Stimulated activated CD4-positive, alpha-beta T cell treated with anti-CD3 and anti-CD28 coated beads, Interleukin-12 subunit alpha, Interleukin-12 subunit beta, amount 100 ng/mL, for 48 hours (primary cell): Measurements from ENCODE around the gene EXOC3L1.

Source experiments
- DNase-seq, 3 donors: peaks; one replicate each; pipeline ENCODE4 v3.0.0-alpha.2; 2020; ENCODE audit warnings: low read depth in 2 of 3, low spot score in 1 of 3

Gene EXOC3L1

DNA sequence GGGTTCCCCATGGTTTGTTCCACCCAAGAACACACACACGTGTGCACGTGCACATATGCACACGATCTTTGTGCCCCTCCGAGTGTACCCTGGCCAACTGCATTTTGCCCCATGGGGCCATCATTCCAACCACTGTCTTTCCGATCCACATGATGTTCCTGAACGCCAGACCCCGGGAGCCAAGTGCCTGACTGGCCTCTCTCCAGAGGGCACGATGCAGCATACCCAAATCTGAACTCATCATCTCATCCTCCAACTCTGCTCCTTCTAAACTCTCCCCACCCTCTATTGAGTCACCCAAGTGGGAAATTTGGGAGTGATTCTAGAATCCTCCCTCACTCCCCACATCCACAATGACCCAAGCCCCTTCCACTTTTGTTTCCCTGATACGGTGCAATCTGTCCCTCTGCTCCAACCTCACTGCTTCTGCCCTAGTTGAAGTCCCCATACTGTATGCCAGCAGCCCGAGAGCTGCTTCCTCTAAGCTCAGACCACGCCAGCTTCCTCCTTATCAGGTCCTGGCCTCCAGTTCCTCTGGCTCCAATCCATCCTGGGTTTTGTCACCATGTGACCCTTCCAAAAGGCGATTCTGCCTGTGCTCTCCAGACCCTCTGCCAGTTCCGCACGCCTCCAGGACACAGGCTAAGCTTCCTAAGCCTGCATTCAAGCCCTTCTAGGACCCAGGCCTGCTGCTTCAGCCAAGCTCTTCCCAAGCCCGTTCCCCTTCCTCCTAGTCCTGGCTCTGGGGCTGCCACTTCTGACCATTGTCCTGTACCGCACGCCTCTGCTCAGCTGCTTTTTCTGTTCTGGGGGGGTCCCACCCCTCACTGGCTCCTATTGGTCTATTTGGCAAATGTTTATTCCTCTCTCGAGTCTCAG lies 26.9 kb upstream of the EXOC3L1 start:
- no peak for DNase-seq

DNA sequence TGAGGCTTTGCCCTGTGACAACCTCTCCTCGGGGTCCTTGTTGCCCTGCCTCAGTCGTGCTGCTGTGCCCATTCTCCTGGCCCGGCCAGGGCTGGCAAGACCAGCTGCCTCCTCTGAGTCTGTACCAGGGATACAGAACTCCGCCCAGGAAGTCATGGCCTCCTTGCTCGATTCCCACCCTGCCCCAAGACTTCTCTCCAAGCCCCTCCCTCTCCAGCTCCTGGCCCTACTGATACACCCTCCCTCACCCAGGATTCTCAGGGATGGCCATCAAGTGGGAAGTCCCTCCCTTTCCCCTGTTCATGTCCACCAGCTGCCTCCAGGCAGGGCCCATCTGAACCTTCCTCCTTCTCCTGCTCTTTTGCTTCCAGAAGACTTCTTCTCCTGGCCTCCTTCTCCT lies 25.8 kb upstream of the EXOC3L1 start:
- no peak for DNase-seq

DNA sequence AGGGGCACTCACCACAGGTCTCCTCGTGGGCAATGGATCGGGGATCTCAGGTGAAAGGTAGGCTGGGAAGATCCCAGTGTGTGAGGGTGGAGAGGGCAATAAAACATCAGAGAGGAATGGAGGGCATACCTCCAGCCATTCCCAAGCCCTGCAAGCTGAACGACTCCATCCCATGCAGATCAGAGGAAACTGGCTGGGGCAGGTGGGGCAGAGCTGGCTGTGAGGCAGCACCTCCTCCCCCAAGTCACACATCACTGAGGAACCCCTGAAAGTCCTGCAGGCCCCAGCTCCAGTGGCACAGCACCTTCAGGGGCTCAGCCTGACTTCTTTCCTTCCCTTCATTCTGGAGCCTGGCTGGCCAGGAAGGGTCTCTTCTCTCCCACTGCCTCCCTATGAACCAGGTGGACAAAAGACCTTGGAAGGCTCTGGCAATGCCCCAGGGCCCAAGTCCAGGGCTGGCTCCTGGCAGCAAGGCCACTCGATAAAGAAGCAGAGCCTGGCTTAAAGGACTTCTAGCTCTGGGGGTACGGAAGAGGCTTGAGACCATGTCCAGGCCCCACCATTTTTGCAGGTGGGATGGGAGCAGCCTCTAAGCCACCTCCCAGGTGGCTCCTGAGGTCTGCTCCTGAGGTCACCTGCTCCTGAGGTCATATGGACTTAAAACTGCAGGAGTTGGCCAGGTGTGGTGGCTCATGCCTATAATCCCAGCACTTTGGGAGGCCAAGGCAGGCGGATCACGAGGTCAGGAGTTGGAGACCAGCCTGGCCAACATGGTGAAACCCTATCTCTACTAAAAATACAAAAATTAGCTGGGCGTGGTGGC lies 23.5 kb upstream of the EXOC3L1 start:
- DNase-seq = no peak

DNA sequence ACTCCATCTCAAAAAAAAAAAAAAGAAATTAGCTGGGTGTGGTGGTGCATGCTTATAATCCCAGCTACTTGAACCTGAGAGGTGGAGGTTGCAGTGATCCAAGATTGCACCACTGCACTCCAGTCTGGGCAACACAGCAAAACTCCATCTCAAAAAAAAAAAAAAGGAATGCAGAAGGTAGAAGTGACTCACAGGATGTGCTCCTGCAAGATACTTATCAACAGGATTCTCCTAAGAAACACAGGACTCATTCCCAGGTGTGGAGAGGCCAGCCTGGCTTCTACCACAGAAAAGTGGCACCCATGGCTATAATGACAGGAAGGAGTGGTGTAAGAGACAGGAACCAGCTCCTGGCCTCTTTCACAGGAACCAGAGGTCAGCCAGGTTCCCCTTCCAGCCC lies 22.8 kb upstream of the EXOC3L1 start:
- DNase-seq = no peak

DNA sequence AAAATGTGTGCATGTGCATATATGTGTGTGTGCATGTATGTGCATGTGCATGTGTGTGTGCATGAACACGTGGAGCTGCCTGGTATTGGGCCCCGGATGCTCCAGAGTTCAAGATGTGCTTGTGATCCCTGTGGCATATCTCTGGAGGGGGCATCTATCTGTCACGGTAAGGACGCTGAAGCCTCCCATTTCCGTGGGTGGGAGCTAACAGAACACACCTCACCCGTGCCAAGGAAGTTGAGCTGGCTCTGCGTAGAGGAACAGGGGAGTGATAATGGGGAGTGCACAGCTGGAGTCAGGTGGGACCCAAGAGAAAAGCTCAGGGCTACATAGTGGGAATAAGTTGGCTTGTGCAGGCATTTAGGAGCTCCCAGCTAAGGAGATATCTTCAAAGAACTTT lies 21.7 kb upstream of the EXOC3L1 start:
- DNase-seq = no peak

DNA sequence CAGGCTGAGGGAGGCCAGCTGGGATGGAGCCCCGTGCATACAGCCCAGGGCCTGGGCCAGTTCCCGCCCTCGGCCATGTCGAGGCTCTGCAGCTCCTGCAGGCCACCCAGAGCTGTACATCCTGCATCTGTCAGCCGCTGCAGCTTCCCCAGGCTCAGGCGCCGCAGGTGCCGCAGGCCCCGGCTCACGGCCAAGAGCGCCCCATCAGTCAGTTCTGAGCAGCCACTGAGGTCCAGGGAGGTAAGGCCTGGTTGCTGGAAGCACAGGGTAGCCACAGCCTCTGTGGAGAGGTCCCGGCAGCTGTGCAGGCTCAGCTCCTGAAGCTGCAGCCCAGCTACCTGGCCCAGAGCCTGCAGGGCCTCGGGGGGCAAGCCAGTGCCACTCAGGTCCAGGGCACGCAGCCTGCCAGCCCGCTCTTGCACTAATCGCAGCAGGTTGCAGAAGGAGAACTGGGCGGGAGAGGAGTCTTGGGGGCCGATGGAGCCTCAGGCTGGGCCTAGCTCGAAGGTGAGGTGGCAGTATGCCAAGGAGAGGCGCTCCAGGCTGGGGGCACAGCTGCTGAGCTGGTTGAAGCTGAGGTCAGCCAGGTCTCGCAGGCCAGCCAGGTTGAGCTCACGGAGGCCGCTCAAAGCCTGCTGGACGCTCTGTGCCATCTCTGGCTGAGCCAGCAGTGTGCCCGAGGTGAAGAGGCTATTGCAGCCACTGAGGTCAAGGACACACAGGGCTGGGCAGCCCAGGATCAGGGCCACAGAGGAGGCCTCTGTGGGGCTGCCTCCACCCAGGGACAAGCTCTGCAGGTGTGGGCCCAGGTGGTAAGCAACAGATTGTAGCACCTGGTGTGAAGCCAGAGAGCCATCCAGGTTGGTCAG lies 20.4 kb upstream of the EXOC3L1 start:
- no peak for DNase-seq

DNA sequence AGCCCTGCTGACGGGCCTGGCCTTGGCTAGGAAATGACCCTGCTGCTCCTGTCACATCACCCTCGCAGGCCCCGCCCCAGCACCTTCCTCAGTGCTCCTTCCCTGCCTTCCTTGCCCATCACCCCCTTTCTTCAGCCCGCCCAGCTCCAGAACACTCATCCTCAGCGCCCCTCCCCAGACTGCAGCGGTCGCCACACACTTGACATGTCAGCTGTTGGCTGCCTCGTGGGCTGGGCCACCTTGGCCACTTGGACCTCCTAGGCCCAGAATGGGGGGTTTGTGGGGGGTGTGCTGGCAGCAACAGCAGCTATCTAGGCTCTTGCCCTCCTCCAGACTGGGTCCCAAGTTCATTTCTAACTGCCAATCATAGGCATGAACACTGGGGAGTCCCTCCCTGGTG lies 19.6 kb upstream of the EXOC3L1 start:
- DNase-seq = no peak

DNA sequence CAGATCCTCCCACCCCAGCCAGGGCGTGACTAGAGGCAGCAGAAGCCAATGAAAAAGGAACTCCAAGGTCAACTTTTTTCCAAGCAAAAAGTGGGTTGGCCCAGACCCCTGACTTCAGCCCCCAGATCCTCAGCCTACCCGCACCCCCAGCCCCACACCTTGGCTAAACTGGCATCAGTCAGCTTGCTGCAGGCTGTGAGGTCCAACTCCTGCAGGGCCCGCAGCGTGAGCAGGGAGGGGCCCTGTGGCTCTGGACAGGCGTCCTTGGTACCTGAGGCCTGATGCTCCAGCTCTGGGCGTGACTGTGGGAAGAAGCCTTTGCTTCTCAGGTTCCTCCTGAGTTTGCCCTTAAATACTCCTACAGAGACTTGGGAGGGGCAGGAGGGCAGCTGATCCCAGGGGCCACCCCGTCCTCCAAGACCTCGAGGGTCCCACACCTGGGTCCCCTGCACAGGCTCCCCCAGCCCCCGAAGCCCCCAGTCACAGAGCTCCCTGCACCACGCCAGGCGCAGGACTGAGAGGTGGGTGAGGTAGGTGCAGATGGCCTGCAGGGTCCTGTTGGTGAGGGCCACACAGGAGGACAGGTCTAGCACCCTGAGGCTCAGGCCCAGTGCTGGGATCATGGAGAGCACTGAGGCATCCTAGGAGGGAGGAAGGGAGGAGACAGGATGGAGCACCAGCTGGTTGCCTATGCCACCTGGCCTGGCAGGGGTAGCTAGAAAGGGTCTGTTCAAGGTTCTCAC lies 18.4 kb upstream of the EXOC3L1 start:
- no peak for DNase-seq

DNA sequence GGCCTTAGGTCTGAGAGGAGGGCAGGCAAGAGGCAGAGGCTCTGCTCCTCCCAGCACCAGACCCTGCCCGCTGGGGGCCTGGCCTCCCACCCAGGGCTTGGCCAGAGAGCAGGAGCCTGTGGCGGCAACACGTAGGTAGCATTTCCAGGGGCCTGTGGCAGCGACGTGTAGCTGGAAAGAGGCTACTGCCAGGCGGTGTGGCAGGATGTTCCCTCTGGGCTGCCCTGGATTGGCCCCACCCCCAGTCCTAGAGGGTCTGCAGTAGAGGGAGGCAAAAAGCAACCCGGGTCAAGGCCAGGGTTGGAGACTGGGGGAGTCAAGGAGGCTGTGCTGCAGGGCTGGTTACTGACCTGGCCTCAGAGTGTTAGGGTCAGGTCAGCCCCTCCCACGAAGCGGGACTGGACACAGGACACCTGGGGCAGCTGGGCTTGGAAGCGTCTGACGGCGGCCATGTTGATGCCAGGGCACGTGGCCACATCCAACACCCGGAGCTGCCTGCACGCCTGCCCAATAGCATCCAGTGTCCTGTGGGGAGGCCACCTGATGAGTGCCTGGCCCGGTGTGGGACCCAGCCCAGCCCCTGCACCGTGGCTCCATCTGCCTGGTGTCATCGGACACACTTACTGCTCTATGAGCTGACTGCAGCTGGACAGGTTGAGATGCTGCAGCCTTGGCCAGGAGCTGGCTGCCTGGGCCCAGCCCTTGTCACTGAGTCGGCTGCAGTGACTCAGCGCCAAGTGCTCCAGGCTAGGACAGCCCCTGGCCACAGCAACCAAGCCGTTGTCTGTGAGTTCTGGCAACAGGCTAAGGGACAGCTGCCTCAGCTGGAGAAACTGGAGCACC lies 17.5 kb upstream of the EXOC3L1 start:
- DNase-seq = no peak

DNA sequence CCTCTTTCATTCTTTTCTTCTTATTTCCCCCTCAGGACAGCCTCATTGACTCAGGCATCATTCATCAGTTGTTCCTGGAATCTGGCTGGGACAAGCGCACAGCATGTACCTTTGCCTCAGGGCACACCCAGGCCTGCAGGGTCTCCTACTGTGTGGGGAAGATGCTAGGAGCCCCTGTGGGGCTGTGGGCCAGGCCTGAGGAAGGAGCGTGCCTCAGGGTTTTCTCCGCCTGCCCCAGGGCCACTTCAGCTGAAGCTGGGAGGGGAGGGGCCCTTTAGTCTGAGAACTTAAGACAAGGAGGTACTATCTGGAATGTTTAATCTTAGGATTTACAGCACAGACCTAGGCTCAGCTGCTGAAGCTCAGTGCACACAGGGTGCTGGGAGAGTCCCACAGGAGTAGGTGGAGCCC lies 16.9 kb upstream of the EXOC3L1 start:
- DNase-seq = no peak

DNA sequence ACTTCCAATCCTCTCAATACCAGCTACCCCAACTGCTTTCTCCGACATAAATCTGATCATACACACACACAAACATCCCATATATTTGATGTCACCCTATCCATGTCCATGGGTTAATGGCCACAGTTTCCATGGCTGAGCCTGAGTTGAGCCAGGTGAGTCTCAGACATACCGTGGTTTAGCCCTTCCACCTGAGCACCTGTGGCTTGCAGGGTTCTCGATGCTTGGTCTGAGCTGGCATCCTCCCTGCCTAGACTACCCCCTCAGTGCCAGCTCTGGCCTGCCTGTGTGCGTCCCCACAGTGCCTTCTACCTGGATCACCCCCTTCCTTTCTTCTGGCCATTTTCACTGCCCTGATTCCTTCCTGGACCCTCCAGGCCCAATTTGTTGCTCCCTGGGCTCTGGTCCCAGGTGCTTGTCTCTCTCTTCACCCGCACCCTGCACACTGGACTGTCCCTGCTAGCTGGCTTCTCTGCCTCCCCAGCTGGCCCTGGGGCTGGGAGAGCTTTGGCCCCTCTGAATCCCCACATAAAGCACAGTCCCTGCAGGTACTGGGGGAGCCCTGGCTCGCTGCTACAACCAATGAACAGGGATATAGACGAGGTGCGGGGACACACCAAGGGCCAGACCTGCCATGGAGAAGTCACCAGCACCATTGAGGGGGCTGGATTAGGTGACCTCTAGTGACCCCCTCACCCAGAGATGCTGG lies 16.3 kb upstream of the EXOC3L1 start:
- DNase-seq = no peak

DNA sequence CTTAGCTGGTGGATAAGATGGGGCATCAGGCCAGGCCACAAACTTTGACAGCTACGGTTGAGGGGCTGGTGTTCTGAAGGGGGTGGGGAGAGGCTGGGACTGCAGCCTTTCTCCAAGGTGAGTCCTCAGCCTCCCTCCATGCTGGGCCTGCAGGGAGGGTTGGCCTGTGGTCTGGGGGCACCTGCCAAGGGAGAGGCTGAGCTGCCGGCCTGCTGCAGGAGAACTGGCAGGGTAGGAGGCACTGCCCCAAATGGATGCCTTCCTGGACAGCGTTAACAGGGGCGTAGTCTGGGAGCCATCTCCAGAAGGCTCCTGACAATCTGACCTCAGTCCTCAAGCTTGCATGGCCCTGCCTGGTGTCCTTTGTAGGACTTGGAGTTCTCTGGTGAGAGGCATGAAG lies 14.1 kb upstream of the EXOC3L1 start:
- DNase-seq = no peak

DNA sequence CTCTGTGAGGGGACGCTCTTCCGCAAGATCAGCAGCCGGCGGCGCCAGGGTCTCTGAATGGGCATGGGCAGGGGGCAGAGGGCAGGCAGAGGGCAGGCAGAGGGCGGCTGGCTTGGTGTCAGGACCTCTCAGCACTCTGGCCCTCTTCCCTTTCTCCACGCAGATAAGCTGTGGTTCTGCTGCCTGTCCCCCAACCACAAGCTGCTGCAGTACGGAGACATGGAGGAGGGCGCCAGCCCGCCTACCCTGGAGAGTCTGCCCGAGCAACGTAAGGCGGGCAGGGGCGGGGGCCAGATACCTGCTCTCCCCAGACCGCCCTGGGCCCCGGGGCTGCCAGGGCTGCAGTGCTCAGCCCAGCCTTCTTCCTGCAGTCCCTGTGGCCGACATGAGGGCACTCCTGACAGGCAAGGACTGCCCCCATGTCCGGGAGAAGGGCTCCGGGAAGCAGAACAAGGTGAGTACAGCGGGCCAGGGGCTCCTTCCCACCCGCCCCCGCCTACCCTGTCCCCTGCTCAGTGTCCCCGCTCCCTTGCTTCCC lies 13.1 kb upstream of the EXOC3L1 start:
- no peak for DNase-seq

DNA sequence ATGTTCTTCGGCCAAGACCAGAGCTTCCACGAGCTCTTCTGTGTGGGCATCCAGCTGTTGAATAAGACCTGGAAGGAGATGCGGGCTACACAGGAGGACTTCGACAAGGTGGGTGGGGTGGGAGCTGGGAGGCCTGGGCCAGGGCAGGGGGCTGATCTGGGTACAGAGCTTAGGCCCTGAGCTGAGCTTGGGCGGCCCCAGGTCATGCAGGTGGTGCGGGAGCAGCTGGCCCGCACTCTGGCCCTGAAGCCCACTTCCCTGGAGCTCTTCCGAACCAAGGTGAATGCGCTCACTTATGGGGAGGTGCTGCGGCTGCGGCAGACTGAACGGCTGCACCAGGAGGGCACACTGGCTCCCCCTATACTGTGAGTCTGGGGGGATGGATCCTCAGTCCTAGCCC lies 12.5 kb upstream of the EXOC3L1 start:
- no peak for DNase-seq

DNA sequence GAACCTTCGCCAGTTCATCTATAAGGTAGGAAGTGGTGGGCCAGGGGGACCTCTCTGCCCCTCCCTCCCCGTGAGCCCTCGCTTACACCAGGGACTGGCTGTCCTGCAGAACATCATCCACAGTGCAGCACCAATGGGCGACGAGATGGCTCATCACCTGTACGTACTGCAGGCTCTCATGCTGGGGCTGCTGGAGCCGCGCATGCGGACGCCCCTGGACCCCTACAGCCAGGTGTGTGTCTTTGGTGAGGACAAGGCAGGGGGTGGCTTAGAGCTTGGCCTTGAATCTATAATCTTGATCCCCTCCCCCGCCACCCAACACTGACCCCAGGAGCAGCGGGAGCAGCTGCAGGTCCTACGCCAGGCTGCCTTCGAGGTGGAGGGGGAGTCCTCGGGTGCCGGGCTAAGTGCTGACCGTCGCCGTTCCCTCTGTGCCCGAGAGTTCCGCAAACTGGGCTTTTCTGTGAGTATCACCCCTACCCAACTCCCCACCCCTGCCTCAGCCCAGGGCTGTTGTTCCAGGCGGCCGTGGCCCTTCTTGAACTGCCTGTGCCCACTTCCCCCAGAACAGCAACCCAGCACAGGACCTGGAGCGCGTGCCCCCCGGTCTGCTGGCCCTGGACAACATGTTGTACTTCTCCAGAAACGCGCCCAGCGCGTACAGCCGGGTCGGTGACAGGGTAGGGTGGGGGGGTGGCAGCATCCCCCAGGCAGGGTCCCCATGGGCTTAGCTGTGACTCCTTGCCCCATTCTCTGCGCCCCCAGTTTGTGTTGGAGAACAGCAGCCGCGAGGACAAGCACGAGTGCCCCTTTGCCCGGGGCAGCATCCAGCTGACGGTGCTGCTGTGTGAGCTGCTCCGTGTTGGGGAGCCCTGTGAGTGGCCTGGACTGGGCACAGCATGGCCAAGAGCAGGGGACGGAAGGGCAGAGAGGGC lies 11.7 kb upstream of the EXOC3L1 start:
- no peak for DNase-seq

DNA sequence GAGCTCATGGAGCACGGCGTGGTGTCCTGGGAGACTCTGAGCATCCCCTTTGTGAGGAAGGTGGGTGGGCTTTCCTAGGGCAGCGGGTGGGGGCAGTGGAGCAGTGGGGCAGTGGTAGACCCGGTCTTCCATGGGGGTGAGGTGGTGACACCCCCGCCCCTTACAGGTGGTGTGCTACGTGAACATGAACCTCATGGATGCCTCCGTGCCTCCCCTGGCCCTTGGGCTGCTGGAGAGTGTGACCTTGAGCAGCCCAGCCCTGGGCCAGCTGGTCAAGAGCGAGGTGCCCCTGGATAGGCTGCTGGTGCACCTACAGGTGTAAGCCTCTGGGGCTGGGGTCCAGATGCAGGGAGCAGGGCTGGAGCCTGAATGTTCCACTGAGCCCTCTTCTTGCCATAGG lies 10.6 kb upstream of the EXOC3L1 start:
- DNase-seq = no peak

DNA sequence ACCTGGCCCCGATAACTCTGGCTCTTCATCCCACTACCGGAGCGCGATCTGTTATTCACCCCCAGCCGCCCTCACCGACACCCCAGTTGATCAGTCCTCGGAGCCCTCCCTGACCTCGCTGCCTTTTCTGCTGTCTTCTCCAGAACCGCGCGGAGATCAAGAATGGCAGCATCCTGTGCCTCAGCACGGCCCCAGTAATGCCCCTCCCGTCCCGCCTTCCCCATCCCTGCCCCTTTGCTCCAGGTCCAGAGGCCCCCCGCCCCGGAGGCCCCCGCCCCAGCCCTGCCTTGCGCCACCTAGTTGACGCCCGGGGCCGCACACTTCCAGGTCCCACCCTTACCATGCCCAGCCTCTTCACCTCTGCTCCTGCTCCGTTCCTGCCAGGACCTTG lies 9.9 kb upstream of the EXOC3L1 start:
- no peak for DNase-seq
